HL-60/S4 treated with retinoic acid at 250 ng/mL for 4 days and 3 days (cell line): Measurements from ENCODE around the gene HIVEP3.

ENCODE experiments used
- in situ Hi-C: fragments of 300-500 bp; cut with MboI; formaldehyde crosslinking; loops from 2 replicates; pipeline ENCODE4 v1.7.0; 2022; ENCODE audit warnings: low sequenced_read_pairs

HIVEP3 gene

GRCh38 chr1:41672641-41673361, 245.9 kb downstream of the HIVEP3 start:
- in situ Hi-C loops: no loop called here

GRCh38 chr1:41672173-41672572, 246.5 kb downstream of the HIVEP3 start:
- in situ Hi-C loops: no loop called here

- in situ Hi-C loops: no loop called here
Observed at GRCh38 chr1:41671116-41671755, 247.5 kb downstream of the HIVEP3 start.

GRCh38 chr1:41670217-41670957, 248.3 kb downstream of the HIVEP3 start:
- in situ Hi-C loops: no loop called here

- in situ Hi-C loops: no loop called here
Observed at GRCh38 chr1:41668967-41669366, 249.8 kb downstream of the HIVEP3 start.

GRCh38 chr1:41668054-41668660, 250.6 kb downstream of the HIVEP3 start:
- in situ Hi-C loops: no loop called here

- in situ Hi-C loops: no loop called here
Observed at GRCh38 chr1:41666981-41667631, 251.6 kb downstream of the HIVEP3 start.

GRCh38 chr1:41665962-41666917, 252.5 kb downstream of the HIVEP3 start:
- in situ Hi-C loops: no loop called here

GRCh38 chr1:41664861-41665640, 253.7 kb downstream of the HIVEP3 start:
- in situ Hi-C loops: no loop called here

GRCh38 chr1:41663671-41664400, 254.9 kb downstream of the HIVEP3 start:
- in situ Hi-C loops: no loop called here

GRCh38 chr1:41662765-41663437, 255.8 kb downstream of the HIVEP3 start:
- in situ Hi-C loops: no loop called here

- in situ Hi-C loops: no loop called here
Observed at GRCh38 chr1:41662061-41662764, 256.5 kb downstream of the HIVEP3 start.

- in situ Hi-C loops: no loop called here
Observed at GRCh38 chr1:41661428-41662060, 257.2 kb downstream of the HIVEP3 start.

- in situ Hi-C loops: no loop called here
Observed at GRCh38 chr1:41660570-41661427, 257.9 kb downstream of the HIVEP3 start.

- in situ Hi-C loops: no loop called here
Observed at GRCh38 chr1:41659903-41660302, 258.8 kb downstream of the HIVEP3 start.

- in situ Hi-C loops: no loop called here
Observed at GRCh38 chr1:41659159-41659495, 259.6 kb downstream of the HIVEP3 start.
